Right cardiac atrium (tissue), 5 donors: ENCODE results near the gene KMT2E. TPM values are rescaled to one million over a fixed set of nuclear protein-coding genes. Genes with fewer than 3 reads are reported as not detected.

Experiments used
- ATAC-seq, 2 donors: fragments of 200-7000 bp; cut with Tn5 transposase; one replicate each; pipeline versions ENCODE4 v1.8.0 to v1.9.1; 2020; ENCODE audit warnings: moderate library complexity in 2 of 2, mild to moderate bottlenecking in 1 of 2
- DNase-seq, 3 donors: peaks; one replicate each; pipeline ENCODE4 v3.0.0-alpha.2; 2020
- H3K27ac ChIP-seq: one replicate; pipeline ENCODE4 v1.5.1; 2013; ENCODE audit warnings: mild to moderate bottlenecking, low read length, control low read depth, moderate library complexity
- H3K27me3 ChIP-seq: one replicate; pipeline ENCODE4 v1.6.1; 2013; ENCODE audit not compliant: control insufficient read depth, insufficient read depth
- H3K4me1 ChIP-seq: one replicate; pipeline ENCODE4 v1.6.1; 2013; ENCODE audit warnings: low read length; ENCODE audit not compliant: control insufficient read depth, insufficient read depth
- H3K4me3 ChIP-seq: one replicate; pipeline ENCODE4 v1.5.1; 2013; ENCODE audit warnings: low read length, control low read depth
- H3K9me3 ChIP-seq: one replicate; pipeline ENCODE4 v1.6.1; 2013; ENCODE audit warnings: low read length; ENCODE audit not compliant: control insufficient read depth
- WGBS: extraction: QIAGEN DNeasy Blood & Tissue Kit; methylation state at CpG from one replicate; pipeline ENCODE4 v1.1.7; 2013; 5-methylcytosine and 5-hydroxymethylcytosine counted together
- intact Hi-C, 4 donors: fragments of 100-400 bp; cut with DNase I; formaldehyde crosslinking; loops; one replicate each; pipeline versions ENCODE4 v1.11.0 to v1.14.0; 2022 to 2023
- polyA plus RNA-seq: library from polyadenylated mRNA; stranded (reverse); fragments of 200-250 nt; gene quantifications from one replicate; pipeline ENCODE4 v1.2.3, GENCODE V29; 2013
- total RNA-seq, 4 donors: library from RNA; stranded (reverse); fragmentation: NEBNext Ultra II Directional; extraction: Animal tissue kit (Norgen Biotek cat#: 25700); gene quantifications; one replicate each; pipeline ENCODE4 v1.2.1, GENCODE V29; 2021
- donor health status: healthy with polysubstance abuse.
- donor health status: DM: no; HTN: yes; CAD: no.
- donor health status: DM: no; HTN: no; CAD: no.
- donor health status: DM: no; HTN: yes; CAD: no; lungs with severe emphysema.
- donor health status: DM: yes; HTN: yes; CAD: no.

KMT2E gene
- total and polyA plus RNA-seq, 5 donors, result 17.8 to 73.1 (median 57.2) TPM

GRCh38 chr7:105133358-105133757 is 119.4 kb downstream of the KMT2E start:
- intact Hi-C loops, result loop anchor here in 1 of 4 donors (10.0 kb wide), 1 partner anchor 201 kb away; no protein-coding TSS in a partner anchor
- 95% methylated on average over 7 of the region's 7 CpGs for WGBS

GRCh38 chr7:105133986-105134655 is 120.1 kb downstream of the KMT2E start:
- Histone ChIP-seq H3K4me3 (no peak overlapping the region), H3K4me1 (peaks cover 4% of the 10 kb centered on the region), H3K27me3 (no peaks in the 10 kb centered on the region), H3K27ac (no peak overlapping the region), H3K9me3 (no peaks in the 10 kb centered on the region)
- intact Hi-C loops, result loop anchor here in 1 of 4 donors (10.0 kb wide), 1 partner anchor 201 kb away; no protein-coding TSS in a partner anchor
- WGBS, result 81% methylated on average over 9 of the region's 9 CpGs
- DNase-seq (no peak), ATAC-seq (peak in 1 of 2 donors; percentile 11)

More at GRCh38 chr7:105133358-105133757, 119.4 kb downstream of the KMT2E start:
- Histone ChIP-seq H3K4me1 (peaks cover 4% of the 10 kb centered on the region), H3K27ac (no peak overlapping the region), H3K27me3 (no peaks in the 10 kb centered on the region), H3K4me3 (no peak overlapping the region), H3K9me3 (no peaks in the 10 kb centered on the region)
- ATAC-seq (no peak), DNase-seq (no peak)

GRCh38 chr7:105136221-105136620 is 122.2 kb downstream of the KMT2E start:
- peak in 1 of 2 donors; percentile 54 for ATAC-seq
- WGBS, result 53% methylated on average over 3 of the region's 3 CpGs
- peaks cover 4% of the 10 kb centered on the region for H3K4me1 ChIP-seq
- H3K27me3 ChIP-seq, result no peaks in the 10 kb centered on the region
- no peak overlapping the region for H3K4me3 ChIP-seq
- intact Hi-C loops, result loop anchor here in 1 of 4 donors (10.0 kb wide), 1 partner anchor 199 kb away; no protein-coding TSS in a partner anchor
- no peaks in the 10 kb centered on the region for H3K9me3 ChIP-seq
- no peak overlapping the region for H3K27ac ChIP-seq
- no peak for DNase-seq

GRCh38 chr7:105137898-105138297 is 123.9 kb downstream of the KMT2E start:
- Histone ChIP-seq H3K4me3 (no peak overlapping the region), H3K4me1 (peaks cover 4% of the 10 kb centered on the region), H3K27me3 (no peaks in the 10 kb centered on the region), H3K27ac (no peak overlapping the region), H3K9me3 (no peaks in the 10 kb centered on the region)
- 95% methylated on average over 4 of the region's 4 CpGs for WGBS
- intact Hi-C loops, result loop anchor here in 1 of 4 donors (10.0 kb wide), 1 partner anchor 197 kb away; no protein-coding TSS in a partner anchor
- DNase-seq (no peak), ATAC-seq (no peak)

GRCh38 chr7:105139381-105139780 is 125.4 kb downstream of the KMT2E start:
- H3K27ac ChIP-seq, result no peak overlapping the region
- no peak for DNase-seq
- H3K4me1 ChIP-seq, result peaks cover 4% of the 10 kb centered on the region
- ATAC-seq, result no peak
- H3K4me3 ChIP-seq, result no peak overlapping the region
- H3K27me3 ChIP-seq, result no peaks in the 10 kb centered on the region
- no peaks in the 10 kb centered on the region for H3K9me3 ChIP-seq
- intact Hi-C loops, result loop anchor here in 1 of 4 donors (10.0 kb wide), 1 partner anchor 195 kb away; no protein-coding TSS in a partner anchor

GRCh38 chr7:105141068-105141467 is 127.1 kb downstream of the KMT2E start:
- DNase-seq (no peak), ATAC-seq (peak in 1 of 2 donors; percentile 25)
- Histone ChIP-seq H3K27ac (no peak overlapping the region), H3K27me3 (no peaks in the 10 kb centered on the region), H3K9me3 (no peaks in the 10 kb centered on the region), H3K4me3 (no peak overlapping the region), H3K4me1 (peaks cover 5% of the 10 kb centered on the region)
- 62% methylated on average over 6 of the region's 6 CpGs for WGBS
- intact Hi-C loops, result loop anchor here in 1 of 4 donors (10.0 kb wide), 1 partner anchor 344 kb away; no protein-coding TSS in a partner anchor

- DNase-seq (no peak), ATAC-seq (peak in 1 of 2 donors; percentile 45)
- H3K4me1 ChIP-seq, result peaks cover 5% of the 10 kb centered on the region
- H3K27ac ChIP-seq, result no peak overlapping the region
- H3K9me3 ChIP-seq, result no peaks in the 10 kb centered on the region
- WGBS, result 74% methylated on average over 3 of the region's 3 CpGs
- H3K27me3 ChIP-seq, result no peaks in the 10 kb centered on the region
- H3K4me3 ChIP-seq, result no peak overlapping the region
- intact Hi-C loops, result loop anchor here in 2 of 4 donors (10.0 kb wide), 2 partner anchors 185 to 335 kb away; no protein-coding TSS in a partner anchor
These were observed 135.8 kb downstream of the KMT2E start for GRCh38 chr7:105149827-105150226.

GRCh38 chr7:105151152-105151551 is 137.1 kb downstream of the KMT2E start:
- intact Hi-C loops, result loop anchor here in 1 of 4 donors (10.0 kb wide), 1 partner anchor 184 kb away; no protein-coding TSS in a partner anchor
- 91% methylated on average over 3 of the region's 3 CpGs for WGBS
- H3K27ac ChIP-seq, result no peak overlapping the region
- no peak for ATAC-seq
- DNase-seq, result no peak
- peaks cover 3% of the 10 kb centered on the region for H3K4me1 ChIP-seq
- no peaks in the 10 kb centered on the region for H3K9me3 ChIP-seq
- no peak overlapping the region for H3K4me3 ChIP-seq
- no peaks in the 10 kb centered on the region for H3K27me3 ChIP-seq

GRCh38 chr7:105153531-105153930 is 139.5 kb downstream of the KMT2E start:
- no peak for ATAC-seq
- Histone ChIP-seq H3K27me3 (no peaks in the 10 kb centered on the region), H3K4me3 (no peak overlapping the region), H3K27ac (no peak overlapping the region), H3K4me1 (peaks cover 2% of the 10 kb centered on the region), H3K9me3 (no peaks in the 10 kb centered on the region)
- 87% methylated on average over 6 of the region's 6 CpGs for WGBS
- DNase-seq, result no peak
- intact Hi-C loops, result loop anchor here in 1 of 4 donors (10.0 kb wide), 1 partner anchor 181 kb away; no protein-coding TSS in a partner anchor

GRCh38 chr7:105154084-105154483 is 140.1 kb downstream of the KMT2E start:
- Histone ChIP-seq H3K4me1 (peaks cover 2% of the 10 kb centered on the region), H3K27ac (no peak overlapping the region), H3K4me3 (no peak overlapping the region), H3K9me3 (no peaks in the 10 kb centered on the region), H3K27me3 (no peaks in the 10 kb centered on the region)
- WGBS, result 51% methylated on average over 2 of the region's 2 CpGs
- intact Hi-C loops, result loop anchor here in 1 of 4 donors (10.0 kb wide), 1 partner anchor 181 kb away; no protein-coding TSS in a partner anchor
- ATAC-seq (peak in 1 of 2 donors; percentile 69), DNase-seq (no peak)

- H3K4me3 ChIP-seq, result no peak overlapping the region
- H3K27me3 ChIP-seq, result no peaks in the 10 kb centered on the region
- DNase-seq (no peak), ATAC-seq (no peak)
- no peaks in the 10 kb centered on the region for H3K9me3 ChIP-seq
- H3K4me1 ChIP-seq, result no peaks in the 10 kb centered on the region
- no peak overlapping the region for H3K27ac ChIP-seq
- intact Hi-C loops, result loop anchor here in 1 of 4 donors (10.0 kb wide), 1 partner anchor 178 kb away; no protein-coding TSS in a partner anchor
- WGBS, result 81% methylated on average over 2 of the region's 2 CpGs
These were observed 142.7 kb downstream of the KMT2E start for GRCh38 chr7:105156731-105157130.
